Measurements from ENCODE around the gene MSH3. TPM values are rescaled to one million over a fixed set of nuclear protein-coding genes. Genes with fewer than 3 reads are reported as not detected.
"Not testable (repeated sequence)": the region's sequence is repeated elsewhere in the genome, so short reads cannot be mapped to it uniquely, and the experiment has no call there.

MSH3 gene
- total RNA-seq, 3 donors from 2014 or later (not counting 1 experiment from before 2014, with no cell fraction given) = 11.6 to 17.1 (median 15.5) TPM

GRCh38 chr5:80781356-80781755 lies 126.9 kb downstream of the MSH3 start:
- 100% methylated on average over 1 of the region's 1 CpG for WGBS (ENCODE audit: insufficient coverage)
- H3K4me3 ChIP-seq (ENCODE audit: low read length) = no peak overlapping the region
- no peak for ATAC-seq
- H3K9me3 Mint-ChIP-seq = no peaks in the 10 kb centered on the region
- no peaks in the 10 kb centered on the region for H3K27me3 Mint-ChIP-seq (ENCODE audit: low read depth in 2 of 2)
- no peaks in the 10 kb centered on the region for H3K27me3 ChIP-seq (ENCODE audit: control insufficient read depth, insufficient read depth, low read length)
- no peaks in the 10 kb centered on the region for H3K36me3 Mint-ChIP-seq
- H3K4me1 Mint-ChIP-seq = peaks cover 26 to 30% of the 10 kb centered on the region in 2 donors
- peaks cover 12% of the 10 kb centered on the region for H3K4me1 ChIP-seq (ENCODE audit: control insufficient read depth, insufficient read depth, low read length)
- no peak overlapping the region for H3K4me3 Mint-ChIP-seq
- H3K9me3 ChIP-seq (ENCODE audit: control insufficient read depth, insufficient read depth, low read length) = no peaks in the 10 kb centered on the region
- intact Hi-C loops (cut with micrococcal nuclease) = no loop called here
- H3K27ac Mint-ChIP-seq = peak overlapping the region in 1 of 2 donors; percentile 8
- no peak for DNase-seq
- H3K36me3 ChIP-seq (ENCODE audit: control insufficient read depth, insufficient read depth, low read length) = peaks cover 4% of the 10 kb centered on the region
- H3K27ac ChIP-seq (ENCODE audit: low read length) = no peak overlapping the region
- TF ChIP-seq, protein P1, sequence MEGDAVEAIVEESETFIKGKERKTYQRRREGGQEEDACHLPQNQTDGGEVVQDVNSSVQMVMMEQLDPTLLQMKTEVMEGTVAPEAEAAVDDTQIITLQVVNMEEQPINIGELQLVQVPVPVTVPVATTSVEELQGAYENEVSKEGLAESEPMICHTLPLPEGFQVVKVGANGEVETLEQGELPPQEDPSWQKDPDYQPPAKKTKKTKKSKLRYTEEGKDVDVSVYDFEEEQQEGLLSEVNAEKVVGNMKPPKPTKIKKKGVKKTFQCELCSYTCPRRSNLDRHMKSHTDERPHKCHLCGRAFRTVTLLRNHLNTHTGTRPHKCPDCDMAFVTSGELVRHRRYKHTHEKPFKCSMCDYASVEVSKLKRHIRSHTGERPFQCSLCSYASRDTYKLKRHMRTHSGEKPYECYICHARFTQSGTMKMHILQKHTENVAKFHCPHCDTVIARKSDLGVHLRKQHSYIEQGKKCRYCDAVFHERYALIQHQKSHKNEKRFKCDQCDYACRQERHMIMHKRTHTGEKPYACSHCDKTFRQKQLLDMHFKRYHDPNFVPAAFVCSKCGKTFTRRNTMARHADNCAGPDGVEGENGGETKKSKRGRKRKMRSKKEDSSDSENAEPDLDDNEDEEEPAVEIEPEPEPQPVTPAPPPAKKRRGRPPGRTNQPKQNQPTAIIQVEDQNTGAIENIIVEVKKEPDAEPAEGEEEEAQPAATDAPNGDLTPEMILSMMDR (IDR thresholded peaks at IDR 0.05) = no peak

DNA sequence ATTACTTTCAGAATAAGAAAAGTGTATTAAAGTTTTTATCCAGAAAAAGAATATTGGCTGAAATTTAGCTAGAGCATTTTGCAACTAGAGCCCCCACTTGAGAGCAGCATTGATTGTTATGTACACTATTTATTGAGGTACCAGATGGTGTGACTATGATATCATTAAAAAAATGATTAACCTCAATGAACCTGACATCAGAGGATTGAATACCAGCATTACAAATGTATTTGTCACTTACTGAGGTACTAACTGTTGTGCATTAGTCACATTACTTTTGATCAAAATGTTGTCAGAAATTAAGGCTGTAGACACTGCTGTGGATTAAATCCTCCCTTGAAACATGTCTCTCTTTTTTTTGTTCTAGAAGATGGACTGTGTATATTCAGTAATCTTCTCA lies 128.2 kb downstream of the MSH3 start:
- H3K4me1 ChIP-seq (ENCODE audit: control insufficient read depth, insufficient read depth, low read length) = peaks cover 7% of the 10 kb centered on the region
- peaks cover 5% of the 10 kb centered on the region for H3K36me3 ChIP-seq (ENCODE audit: control insufficient read depth, insufficient read depth, low read length)
- Mint-ChIP-seq H3K9me3 (no peaks in the 10 kb centered on the region), H3K4me1 (peaks cover 20 to 25% of the 10 kb centered on the region in 2 donors), H3K27ac (no peak overlapping the region), H3K36me3 (no peaks in the 10 kb centered on the region), H3K4me3 (no peak overlapping the region), H3K27me3 (ENCODE audit: low read depth in 2 of 2) (no peaks in the 10 kb centered on the region)
- no peaks in the 10 kb centered on the region for H3K9me3 ChIP-seq (ENCODE audit: control insufficient read depth, insufficient read depth, low read length)
- H3K27ac ChIP-seq (ENCODE audit: low read length) = no peak overlapping the region
- no peak overlapping the region for H3K4me3 ChIP-seq (ENCODE audit: low read length)
- TF ChIP-seq, protein P1 (IDR thresholded peaks at IDR 0.05) = no peak
- no peak for ATAC-seq
- intact Hi-C loops (cut with micrococcal nuclease) = no loop called here
- no peaks in the 10 kb centered on the region for H3K27me3 ChIP-seq (ENCODE audit: control insufficient read depth, insufficient read depth, low read length)
- DNase-seq = no peak

GRCh38 chr5:80783751-80784150 lies 129.3 kb downstream of the MSH3 start:
- H3K4me3 Mint-ChIP-seq; H3K27ac ChIP-seq (ENCODE audit: low read length); H3K27me3 ChIP-seq (ENCODE audit: control insufficient read depth, insufficient read depth, low read length); H3K36me3 Mint-ChIP-seq; ATAC-seq; H3K27me3 Mint-ChIP-seq (ENCODE audit: low read depth in 2 of 2); DNase-seq; H3K9me3 ChIP-seq (ENCODE audit: control insufficient read depth, insufficient read depth, low read length); H3K36me3 ChIP-seq (ENCODE audit: control insufficient read depth, insufficient read depth, low read length); H3K27ac Mint-ChIP-seq; H3K4me1 ChIP-seq (ENCODE audit: control insufficient read depth, insufficient read depth, low read length); intact Hi-C loops (cut with micrococcal nuclease); H3K4me3 ChIP-seq (ENCODE audit: low read length); H3K9me3 Mint-ChIP-seq: not testable (repeated sequence)
- 99% methylated on average over 6 of the region's 8 CpGs for WGBS (ENCODE audit: insufficient coverage)
- H3K4me1 Mint-ChIP-seq = peaks cover 11 to 17% of the 10 kb centered on the region in 2 donors

DNA sequence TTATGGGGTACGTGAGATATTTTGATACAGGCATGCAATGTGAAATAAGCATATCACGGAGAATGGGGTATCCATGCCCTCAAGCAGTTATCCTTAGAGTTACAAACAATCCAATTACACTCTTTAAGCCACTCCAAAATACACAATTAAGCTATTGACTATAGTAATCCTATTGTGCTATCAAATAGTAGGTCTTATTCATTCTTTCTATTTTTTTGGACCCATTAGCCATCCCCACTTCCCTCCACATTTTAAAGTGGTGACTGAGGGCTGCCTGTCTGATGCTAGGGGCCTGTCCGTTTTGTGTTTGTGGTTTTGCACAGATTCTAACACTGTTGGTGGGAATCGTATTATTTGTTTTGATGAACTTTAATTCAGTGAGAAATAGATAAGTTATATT lies 130.0 kb downstream of the MSH3 start:
- Histone ChIP-seq H3K27ac (ENCODE audit: low read length) (no peak overlapping the region), H3K4me1 (ENCODE audit: control insufficient read depth, insufficient read depth, low read length) (peaks cover 3% of the 10 kb centered on the region), H3K4me3 (ENCODE audit: low read length) (no peak overlapping the region), H3K27me3 (ENCODE audit: control insufficient read depth, insufficient read depth, low read length) (no peaks in the 10 kb centered on the region), H3K36me3 (ENCODE audit: control insufficient read depth, insufficient read depth, low read length) (peaks cover 12% of the 10 kb centered on the region), H3K9me3 (ENCODE audit: control insufficient read depth, insufficient read depth, low read length) (no peaks in the 10 kb centered on the region)
- Mint-ChIP-seq H3K9me3 (no peaks in the 10 kb centered on the region), H3K4me1 (peaks cover 11 to 17% of the 10 kb centered on the region in 2 donors), H3K4me3 (no peak overlapping the region), H3K36me3 (no peaks in the 10 kb centered on the region), H3K27ac (no peak overlapping the region), H3K27me3 (ENCODE audit: low read depth in 2 of 2) (no peaks in the 10 kb centered on the region)
- DNase-seq = no peak
- TF ChIP-seq, protein P1 (IDR thresholded peaks at IDR 0.05) = no peak
- intact Hi-C loops (cut with micrococcal nuclease) = no loop called here
- 100% methylated on average over 1 of the region's 4 CpGs for WGBS (ENCODE audit: insufficient coverage)
- ATAC-seq = peak in 1 of 3 donors; percentile 48

DNA sequence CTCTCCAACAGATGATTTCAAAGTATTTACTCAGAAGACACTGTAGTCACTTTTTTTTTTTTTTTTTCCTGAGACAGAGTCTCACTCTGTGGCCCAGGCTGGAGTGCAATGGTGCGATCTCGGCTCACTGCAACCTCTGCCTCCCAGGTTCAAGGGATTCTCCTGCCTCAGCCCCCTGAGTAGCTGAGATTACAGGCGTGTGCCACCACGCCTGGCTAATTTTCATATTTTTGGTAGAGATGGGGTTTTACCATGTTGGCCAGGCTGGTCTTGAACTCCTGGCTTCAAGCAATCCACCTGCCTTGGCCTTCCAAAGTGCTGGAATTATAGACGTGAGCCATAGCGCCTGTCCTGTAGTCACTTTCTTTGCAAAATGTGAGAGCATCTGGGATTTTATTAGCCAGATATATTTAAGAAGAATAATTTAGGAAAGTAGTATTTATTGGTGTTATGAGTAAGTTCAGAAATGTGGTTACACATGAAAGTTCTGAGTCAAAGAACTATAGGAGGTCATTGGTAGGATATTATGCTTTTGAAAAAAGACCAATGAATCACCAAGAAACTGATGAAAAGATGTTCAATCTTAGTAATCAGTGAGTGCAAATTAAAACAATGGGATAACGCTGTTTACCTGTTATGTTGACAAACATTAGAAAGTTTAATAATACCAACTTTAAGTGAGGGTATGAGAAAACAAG lies 135.0 kb downstream of the MSH3 start:
- WGBS (ENCODE audit: insufficient coverage) = 100% methylated on average over 6 of the region's 7 CpGs
- H3K27ac Mint-ChIP-seq; H3K27me3 Mint-ChIP-seq (ENCODE audit: low read depth in 2 of 2); H3K4me3 Mint-ChIP-seq; H3K4me3 ChIP-seq (ENCODE audit: low read length); H3K9me3 Mint-ChIP-seq; H3K36me3 Mint-ChIP-seq; ATAC-seq; H3K4me1 ChIP-seq (ENCODE audit: control insufficient read depth, insufficient read depth, low read length); intact Hi-C loops (cut with micrococcal nuclease); H3K9me3 ChIP-seq (ENCODE audit: control insufficient read depth, insufficient read depth, low read length); H3K27ac ChIP-seq (ENCODE audit: low read length); H3K4me1 Mint-ChIP-seq; H3K27me3 ChIP-seq (ENCODE audit: control insufficient read depth, insufficient read depth, low read length); DNase-seq: not testable (repeated sequence)
- peaks cover 28% of the 10 kb centered on the region for H3K36me3 ChIP-seq (ENCODE audit: control insufficient read depth, insufficient read depth, low read length)

Measured in natural killer cell (primary cell).